ENCODE data around the gene EPG5. TPM values are rescaled to one million over a fixed set of nuclear protein-coding genes. Genes with fewer than 3 reads are reported as not detected.

Gene EPG5, protein sequence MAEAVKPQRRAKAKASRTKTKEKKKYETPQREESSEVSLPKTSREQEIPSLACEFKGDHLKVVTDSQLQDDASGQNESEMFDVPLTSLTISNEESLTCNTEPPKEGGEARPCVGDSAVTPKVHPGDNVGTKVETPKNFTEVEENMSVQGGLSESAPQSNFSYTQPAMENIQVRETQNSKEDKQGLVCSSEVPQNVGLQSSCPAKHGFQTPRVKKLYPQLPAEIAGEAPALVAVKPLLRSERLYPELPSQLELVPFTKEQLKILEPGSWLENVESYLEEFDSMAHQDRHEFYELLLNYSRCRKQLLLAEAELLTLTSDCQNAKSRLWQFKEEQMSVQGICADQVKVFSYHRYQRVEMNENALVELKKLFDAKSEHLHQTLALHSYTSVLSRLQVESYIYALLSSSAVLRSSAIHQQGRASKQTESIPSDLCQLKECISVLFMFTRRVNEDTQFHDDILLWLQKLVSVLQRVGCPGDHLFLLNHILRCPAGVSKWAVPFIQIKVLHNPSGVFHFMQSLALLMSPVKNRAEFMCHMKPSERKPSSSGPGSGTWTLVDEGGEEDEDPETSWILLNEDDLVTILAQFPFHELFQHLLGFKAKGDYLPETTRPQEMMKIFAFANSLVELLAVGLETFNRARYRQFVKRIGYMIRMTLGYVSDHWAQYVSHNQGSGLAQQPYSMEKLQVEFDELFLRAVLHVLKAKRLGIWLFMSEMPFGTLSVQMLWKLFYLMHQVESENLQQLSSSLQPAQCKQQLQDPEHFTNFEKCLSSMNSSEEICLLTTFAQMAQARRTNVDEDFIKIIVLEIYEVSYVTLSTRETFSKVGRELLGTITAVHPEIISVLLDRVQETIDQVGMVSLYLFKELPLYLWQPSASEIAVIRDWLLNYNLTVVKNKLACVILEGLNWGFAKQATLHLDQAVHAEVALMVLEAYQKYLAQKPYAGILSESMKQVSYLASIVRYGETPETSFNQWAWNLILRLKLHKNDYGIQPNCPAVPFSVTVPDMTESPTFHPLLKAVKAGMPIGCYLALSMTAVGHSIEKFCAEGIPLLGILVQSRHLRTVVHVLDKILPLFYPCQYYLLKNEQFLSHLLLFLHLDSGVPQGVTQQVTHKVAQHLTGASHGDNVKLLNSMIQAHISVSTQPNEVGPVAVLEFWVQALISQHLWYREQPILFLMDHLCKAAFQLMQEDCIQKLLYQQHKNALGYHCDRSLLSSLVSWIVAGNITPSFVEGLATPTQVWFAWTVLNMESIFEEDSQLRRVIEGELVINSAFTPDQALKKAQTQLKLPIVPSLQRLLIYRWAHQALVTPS (N-terminal part only)
- total RNA-seq (32.5 TPM), polyA plus RNA-seq (ENCODE audit: insufficient read depth, low read depth, low replicate concordance) (4.8 TPM)
- long read RNA-seq, donor 1, result 0 reads
- long read RNA-seq, donor 2, full-length matches to known transcripts, result 1 of 1 reads
- long read RNA-seq, donor 2, partial matches to known transcripts, result 0 of 1 reads
- long read RNA-seq, donor 2, other reads (novel, unspliced or antisense), result 0 of 1 reads
- long read RNA-seq, donor 3, result 0 reads
- long read RNA-seq, donor 4, result 0 reads
- long read RNA-seq, donor 5, result 0 reads
- long read RNA-seq, donor 6, result 0 reads
- long read RNA-seq, donor 7, partial matches to known transcripts, result 1 of 5 reads
- long read RNA-seq, donor 7, other reads (novel, unspliced or antisense), result 4 of 5 reads
- long read RNA-seq, donor 8, result 0 reads
- long read RNA-seq, donor 9, result 0 reads
- long read RNA-seq, donor 10, result 0 reads

DNA sequence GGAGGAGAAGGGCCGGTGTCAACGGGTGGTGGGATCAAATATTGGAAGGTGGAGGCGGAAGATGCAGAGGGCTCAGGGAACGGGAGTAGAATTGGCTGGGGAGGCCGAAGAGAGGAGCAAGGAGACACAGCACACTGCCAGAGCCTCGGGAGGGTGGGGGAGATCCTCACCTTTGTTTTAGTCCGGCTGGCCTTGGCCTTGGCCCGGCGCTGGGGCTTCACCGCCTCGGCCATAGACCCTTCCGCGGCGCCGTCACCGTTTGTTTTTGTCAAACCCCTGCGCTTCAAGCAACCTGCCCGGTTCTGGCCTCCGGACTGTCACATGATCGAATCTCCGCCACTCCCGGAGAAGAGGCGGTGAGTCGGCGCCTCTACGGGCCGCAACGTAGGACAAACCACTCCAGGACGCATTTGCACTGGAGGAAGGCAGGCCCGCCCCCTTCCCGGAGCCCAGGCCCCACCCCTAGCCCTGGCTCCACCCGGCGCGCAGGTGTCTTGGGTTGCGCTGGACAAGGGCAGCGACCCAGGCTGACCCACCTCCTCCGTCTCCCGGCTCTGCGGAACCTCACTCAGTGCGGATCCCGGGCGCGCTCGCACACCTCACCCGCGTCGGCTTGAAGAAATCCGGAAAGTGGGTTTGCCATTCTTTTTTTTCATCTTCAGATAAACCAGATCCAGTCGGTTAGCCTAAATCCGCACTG is at the start of gene EPG5:
EPG5 (minus strand) TSS at position 323 of the 700 bp plus-strand sequence; CDS start at position 233, 90 bp downstream.
- H3K9ac ChIP-seq (ENCODE audit: low read length in 3 of 3), result peak within 1 kb of the TSS; percentile 81 to 96 (median 92)
- intact Hi-C loops (cut with DNase I), result no loop called here
- no peaks in the 10 kb centered on the region for H3K36me3 ChIP-seq (ENCODE audit: control insufficient read depth in 2 of 3, insufficient read depth in 3 of 3, low read length in 3 of 3)
- peak within 1 kb of the TSS; percentile 87 to 99 (median 98) for H3K4me3 ChIP-seq (ENCODE audit: low read length in 3 of 3)
- peak within 1 kb of the TSS; percentile 73 to 79 for H3K27ac ChIP-seq (ENCODE audit: low read depth in 2 of 2, low read length in 2 of 2)
- TF ChIP-seq, protein P1, sequence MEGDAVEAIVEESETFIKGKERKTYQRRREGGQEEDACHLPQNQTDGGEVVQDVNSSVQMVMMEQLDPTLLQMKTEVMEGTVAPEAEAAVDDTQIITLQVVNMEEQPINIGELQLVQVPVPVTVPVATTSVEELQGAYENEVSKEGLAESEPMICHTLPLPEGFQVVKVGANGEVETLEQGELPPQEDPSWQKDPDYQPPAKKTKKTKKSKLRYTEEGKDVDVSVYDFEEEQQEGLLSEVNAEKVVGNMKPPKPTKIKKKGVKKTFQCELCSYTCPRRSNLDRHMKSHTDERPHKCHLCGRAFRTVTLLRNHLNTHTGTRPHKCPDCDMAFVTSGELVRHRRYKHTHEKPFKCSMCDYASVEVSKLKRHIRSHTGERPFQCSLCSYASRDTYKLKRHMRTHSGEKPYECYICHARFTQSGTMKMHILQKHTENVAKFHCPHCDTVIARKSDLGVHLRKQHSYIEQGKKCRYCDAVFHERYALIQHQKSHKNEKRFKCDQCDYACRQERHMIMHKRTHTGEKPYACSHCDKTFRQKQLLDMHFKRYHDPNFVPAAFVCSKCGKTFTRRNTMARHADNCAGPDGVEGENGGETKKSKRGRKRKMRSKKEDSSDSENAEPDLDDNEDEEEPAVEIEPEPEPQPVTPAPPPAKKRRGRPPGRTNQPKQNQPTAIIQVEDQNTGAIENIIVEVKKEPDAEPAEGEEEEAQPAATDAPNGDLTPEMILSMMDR (IDR thresholded peaks at IDR 0.05; ENCODE audit: borderline replicate concordance, extremely low read depth, insufficient read depth), result no peak
- H3K27me3 ChIP-seq (ENCODE audit: control insufficient read depth, insufficient read depth, low read length), result no peaks in the 10 kb centered on the region
- H3K4me1 ChIP-seq (ENCODE audit: control insufficient read depth in 2 of 3, insufficient read depth in 2 of 3, low read depth in 1 of 3, low read length in 3 of 3), result peaks cover 0 to 9% (median 7%) of the 10 kb centered on the region in 3 donors
- FAIRE-seq (no peak), DNase-seq (peak; percentile 97 to 98 (median 98))
- H3K9me3 ChIP-seq (ENCODE audit: control insufficient read depth in 2 of 3, insufficient read depth in 1 of 3, low read length in 3 of 3), result no peaks in the 10 kb centered on the region

DNA sequence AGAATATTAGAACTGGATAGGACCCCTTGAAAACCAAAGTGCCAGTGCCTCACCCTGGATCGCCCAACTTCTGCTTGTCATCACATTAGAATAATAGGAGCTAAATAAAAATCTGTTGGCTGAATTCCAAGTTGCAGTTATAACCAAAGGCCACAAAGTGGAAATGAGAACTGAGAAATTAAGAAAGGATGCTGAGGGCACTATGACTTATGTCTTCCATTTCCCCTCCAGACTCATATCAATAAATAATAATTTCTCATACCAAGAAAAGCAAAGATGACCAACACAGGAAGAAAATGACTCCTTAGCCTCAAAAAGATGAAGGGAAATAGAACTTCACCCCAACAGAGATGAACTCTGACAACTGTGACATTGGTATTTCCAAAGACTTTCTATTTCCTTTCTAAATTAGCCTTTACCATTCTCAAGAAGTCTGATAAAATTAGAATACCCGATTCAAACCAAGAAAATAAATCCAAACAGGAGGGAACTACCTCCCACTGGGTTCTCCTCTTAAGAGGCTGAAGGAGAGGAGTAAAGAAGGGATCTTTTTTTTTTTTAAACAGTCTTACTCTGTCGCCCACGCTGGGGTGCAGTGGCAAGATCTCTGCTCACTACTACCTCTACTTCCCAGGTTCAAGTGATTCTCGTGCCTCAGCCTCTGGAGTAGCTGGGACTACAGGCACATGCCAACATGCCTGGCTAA is 46.5 kb upstream of the EPG5 start:
- FAIRE-seq (no peak), DNase-seq (no peak)
- Histone ChIP-seq H3K4me3 (ENCODE audit: low read length in 3 of 3) (no peak overlapping the region), H3K36me3 (ENCODE audit: control insufficient read depth in 2 of 3, insufficient read depth in 3 of 3, low read length in 3 of 3) (peaks cover 0 to 5% (median 0%) of the 10 kb centered on the region in 3 donors), H3K4me1 (ENCODE audit: control insufficient read depth in 2 of 3, insufficient read depth in 2 of 3, low read depth in 1 of 3, low read length in 3 of 3) (no peaks in the 10 kb centered on the region), H3K9me3 (ENCODE audit: control insufficient read depth in 2 of 3, insufficient read depth in 1 of 3, low read length in 3 of 3) (no peaks in the 10 kb centered on the region), H3K9ac (ENCODE audit: low read length in 3 of 3) (no peak overlapping the region), H3K27ac (ENCODE audit: low read depth in 2 of 2, low read length in 2 of 2) (no peak overlapping the region), H3K27me3 (ENCODE audit: control insufficient read depth, insufficient read depth, low read length) (no peaks in the 10 kb centered on the region)
- intact Hi-C loops (cut with DNase I), result no loop called here
- TF ChIP-seq, protein P1 (IDR thresholded peaks at IDR 0.05; ENCODE audit: borderline replicate concordance, extremely low read depth, insufficient read depth), result no peak

All from kidney (tissue), 22 donors.